GM23248 (cell line): ENCODE results near the gene KIF1A.

Source experiments
- EZH2 ChIP-seq: fragments of 200-600 bp; sonication (generic); IDR thresholded peaks from 2 replicates; pipeline ENCODE4 v1.6.1; 2018; ENCODE audit warnings: antibody characterized with exemption, mild to moderate bottlenecking; ENCODE audit not compliant: insufficient read depth, poor library complexity, severe bottlenecking
- EZH2phosphoT487 ChIP-seq: fragments of 200-600 bp; sonication (generic); IDR thresholded peaks from 2 replicates; pipeline ENCODE4 v1.6.1; 2018; ENCODE audit warnings: antibody characterized with exemption, moderate library complexity, mild to moderate bottlenecking, low read depth; ENCODE audit not compliant: insufficient read depth

GRCh38 chr2:240750409-240750808, 69.6 kb downstream of the KIF1A start:
- TF ChIP-seq EZH2 (no peak), EZH2phosphoT487 (no peak)
